Inflammatory macrophage treated with lipopolysaccharide for 4 hours (primary cell): ENCODE data around the gene MATN1.

ENCODE experiments used
- DNase-seq: peaks from one replicate; pipeline ENCODE4 v3.0.0-alpha.2; 2020

The MATN1 gene

DNA sequence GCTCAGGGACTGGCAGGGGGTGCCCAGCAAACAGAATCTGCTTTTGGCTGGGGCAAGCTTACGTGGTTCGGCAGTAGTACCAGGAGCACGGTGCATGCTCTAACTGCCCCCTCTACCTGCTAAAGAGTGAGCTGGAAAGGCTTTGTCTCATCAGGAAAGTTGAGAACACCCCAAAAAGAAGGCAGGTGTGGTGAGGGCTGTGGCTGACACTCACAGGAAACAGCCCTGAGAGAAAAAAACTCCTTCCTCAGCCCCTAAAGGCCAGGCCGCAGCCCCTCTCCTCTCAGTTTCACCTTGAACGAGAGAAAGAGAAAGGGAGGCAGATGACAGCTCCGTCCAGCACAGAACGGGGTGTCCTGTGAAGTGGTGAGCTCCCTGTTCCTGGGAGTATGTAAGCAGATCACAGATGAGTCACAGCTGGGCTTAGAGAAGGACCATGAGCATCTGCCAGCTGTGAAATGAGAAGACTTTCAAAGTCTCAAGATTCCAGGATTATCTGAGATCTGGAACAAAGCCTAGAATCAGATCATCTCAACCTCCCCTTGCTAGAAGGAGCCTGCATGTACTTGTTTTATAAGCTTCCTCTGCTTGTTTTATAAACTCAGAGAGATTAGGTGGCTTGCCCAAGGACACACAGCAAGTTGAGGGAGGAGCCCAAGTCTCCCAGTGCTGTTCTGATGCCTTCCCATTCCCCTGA is 20.8 kb upstream of the MATN1 start:
- peak; percentile 44 for DNase-seq

DNA sequence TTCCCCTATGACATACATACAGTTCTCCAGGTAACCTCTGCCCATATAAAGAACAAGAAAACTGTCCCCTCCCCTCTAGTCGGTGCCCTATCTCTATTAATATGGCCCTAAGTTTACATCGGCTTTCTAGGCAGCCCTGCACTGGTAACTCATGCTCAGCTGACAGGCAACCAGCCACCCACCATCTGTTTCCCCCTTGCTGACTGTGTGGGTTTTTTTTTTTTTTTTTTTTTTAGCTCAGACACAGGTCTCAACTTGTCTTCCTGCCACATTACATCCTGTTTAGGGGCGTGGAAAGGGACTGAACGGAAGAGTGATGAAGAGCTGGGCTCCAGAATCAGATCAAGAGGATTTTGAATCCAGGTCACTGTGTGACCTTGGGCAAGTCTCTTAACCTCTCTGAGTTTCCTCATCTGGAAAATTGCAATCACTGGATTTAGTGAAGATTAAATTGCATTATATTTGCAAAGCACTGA is 20.2 kb upstream of the MATN1 start:
- DNase-seq = peak; percentile 85

DNA sequence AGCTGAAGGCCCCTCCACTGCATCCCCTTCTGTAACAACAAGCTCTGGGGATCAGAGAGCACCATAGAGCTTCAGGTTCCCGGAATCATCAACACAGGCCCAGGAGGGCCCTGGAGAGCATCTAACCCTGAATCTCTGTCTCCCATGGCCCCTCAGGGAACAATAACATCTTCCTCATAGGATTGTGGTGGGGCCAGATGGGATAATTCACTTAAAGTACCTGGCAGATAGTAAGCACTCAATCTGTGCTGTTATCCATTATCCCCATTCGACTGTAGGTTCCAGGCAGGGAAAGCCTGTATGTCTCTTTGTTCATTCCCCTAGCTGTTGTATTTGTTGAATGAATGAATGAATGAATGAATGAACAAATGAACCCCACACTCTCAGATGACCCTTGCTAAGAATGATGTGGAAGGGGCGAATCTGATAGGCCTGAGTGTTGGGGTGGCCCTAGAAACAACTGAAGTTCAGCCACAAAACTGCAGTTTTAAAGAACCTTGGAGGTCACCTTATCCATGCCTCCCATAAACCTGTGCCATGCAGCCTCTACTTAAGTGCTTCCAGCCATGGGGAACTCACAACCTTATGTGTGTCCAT is 19.7 kb upstream of the MATN1 start:
- no peak for DNase-seq

DNA sequence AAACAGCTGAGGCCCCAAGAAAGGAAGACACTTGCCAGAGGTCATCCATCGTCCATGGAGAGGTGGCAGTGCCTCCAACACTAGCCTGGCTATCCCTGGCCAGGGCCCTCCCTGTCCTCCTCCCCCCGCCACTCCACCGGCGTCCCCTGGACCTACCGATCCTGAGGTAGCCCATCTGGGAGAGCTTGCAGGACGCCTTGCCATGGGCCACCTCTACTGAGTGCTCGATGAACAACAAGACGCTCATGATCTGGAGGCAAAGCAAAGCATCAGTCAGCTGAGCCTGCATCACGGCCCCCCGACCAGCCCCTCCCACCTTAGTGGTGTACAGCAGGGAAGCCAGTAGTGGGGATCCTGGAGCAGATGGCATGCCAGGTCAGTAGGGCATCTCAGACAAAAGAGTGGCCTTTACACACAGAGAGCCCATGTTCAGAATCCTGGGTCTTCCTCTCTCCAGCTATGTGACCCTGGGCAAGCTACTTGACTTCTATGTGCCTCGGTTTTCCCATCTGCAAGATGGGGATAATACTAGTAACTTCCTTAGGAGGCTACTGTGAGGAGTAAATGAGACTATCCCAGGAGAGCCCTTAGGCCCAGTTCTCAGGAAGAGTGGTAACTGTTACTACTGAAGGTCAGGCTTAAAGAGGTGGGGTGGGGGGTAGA is 19.0 kb upstream of the MATN1 start:
- no peak for DNase-seq

DNA sequence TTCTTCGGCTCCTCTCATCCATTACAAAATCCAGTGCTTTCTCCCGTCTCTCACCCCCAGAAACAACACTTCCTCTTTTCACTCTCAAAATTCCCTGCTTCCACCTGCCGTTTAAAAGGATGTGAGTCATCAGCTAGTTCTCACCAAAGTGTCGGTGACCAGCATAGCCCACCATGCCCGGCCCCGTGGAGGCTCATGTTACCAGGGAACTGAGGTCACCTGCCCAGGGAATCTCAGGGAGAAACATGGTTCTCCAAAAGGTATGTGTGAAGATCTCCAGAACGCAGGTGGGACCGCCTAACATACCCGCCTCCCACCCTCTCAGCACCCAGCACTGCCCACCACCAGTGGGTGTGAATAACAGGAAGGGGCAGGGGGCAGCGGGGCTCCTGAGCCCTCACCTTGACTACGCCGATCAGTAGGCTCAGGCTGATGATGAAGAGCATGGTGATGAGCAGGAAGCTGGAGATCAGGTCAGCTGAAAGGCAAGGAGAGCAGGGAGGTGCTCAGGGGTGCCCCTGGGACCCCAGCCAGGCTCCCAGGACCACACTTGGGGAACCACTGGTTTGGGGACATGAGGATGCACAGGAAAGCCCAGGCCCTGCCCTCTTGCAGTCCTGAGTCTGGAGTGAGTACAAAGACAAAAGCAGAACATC is 18.0 kb upstream of the MATN1 start:
- DNase-seq = peak; percentile 75

DNA sequence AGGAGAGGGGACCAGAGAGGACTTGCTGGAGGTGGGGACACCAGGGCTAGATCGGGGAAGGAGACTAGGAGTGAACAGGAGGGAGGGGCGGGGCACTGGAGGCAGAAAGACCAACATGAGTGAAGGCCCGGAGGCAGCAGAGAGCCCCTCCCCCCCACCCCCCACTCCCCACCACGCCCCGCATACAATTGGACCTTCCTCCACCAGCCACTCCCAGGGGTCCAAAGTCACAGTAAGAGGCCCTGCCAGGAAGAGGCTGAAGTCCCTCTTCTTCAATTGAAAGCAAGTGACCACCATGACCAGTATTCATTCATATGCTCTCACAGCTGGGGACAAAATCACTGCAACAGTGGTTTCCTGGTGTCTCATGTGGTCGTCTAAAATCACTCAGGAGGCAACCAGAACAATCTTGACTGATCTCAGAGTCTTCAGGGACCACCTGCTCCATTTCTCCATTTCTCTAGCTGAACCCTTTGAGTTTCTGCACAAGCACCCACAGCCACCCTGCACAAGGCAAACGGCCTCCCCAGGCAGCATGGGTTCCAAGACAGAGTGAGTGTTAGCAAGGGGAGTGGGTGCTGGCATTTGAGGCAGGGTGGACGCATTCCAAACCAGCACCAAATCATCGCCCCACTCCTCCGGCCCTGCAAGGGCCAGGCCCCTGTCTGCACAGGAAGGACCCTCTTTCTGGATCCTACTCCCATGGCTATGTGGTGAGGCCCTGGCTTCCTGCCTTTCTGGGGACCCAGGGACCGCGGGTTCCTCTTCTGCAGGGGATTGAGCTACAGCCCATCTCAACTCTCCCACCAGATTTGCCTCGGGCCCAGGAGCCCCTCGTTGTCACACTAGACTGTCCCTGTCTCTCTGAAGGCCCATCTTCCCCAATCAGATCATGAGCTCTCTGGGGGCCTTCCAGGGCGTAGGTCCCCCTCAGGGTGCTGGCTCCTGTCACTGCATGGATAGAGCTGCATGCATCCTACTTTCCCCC is 17.2 kb upstream of the MATN1 start:
- DNase-seq = no peak

DNA sequence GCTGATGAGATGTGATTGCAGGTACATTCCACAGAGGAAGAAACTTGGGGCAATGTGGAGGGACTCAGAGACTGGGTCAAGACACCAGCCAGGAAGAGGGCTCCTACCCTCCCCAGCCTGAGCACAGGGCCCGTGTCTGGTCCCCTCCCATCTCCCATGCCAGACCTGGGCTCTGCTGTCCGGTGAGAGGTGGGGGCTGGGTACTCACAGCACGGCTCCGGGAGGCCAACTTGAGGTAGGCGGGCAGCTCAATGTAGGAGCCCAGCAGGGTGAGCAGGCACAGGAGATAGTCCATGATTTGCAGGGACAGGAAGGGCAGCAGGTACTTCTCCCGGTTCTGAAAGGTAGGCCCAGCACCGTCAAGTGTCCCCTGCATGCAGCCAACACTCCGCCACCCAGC is 16.2 kb upstream of the MATN1 start:
- no peak for DNase-seq

DNA sequence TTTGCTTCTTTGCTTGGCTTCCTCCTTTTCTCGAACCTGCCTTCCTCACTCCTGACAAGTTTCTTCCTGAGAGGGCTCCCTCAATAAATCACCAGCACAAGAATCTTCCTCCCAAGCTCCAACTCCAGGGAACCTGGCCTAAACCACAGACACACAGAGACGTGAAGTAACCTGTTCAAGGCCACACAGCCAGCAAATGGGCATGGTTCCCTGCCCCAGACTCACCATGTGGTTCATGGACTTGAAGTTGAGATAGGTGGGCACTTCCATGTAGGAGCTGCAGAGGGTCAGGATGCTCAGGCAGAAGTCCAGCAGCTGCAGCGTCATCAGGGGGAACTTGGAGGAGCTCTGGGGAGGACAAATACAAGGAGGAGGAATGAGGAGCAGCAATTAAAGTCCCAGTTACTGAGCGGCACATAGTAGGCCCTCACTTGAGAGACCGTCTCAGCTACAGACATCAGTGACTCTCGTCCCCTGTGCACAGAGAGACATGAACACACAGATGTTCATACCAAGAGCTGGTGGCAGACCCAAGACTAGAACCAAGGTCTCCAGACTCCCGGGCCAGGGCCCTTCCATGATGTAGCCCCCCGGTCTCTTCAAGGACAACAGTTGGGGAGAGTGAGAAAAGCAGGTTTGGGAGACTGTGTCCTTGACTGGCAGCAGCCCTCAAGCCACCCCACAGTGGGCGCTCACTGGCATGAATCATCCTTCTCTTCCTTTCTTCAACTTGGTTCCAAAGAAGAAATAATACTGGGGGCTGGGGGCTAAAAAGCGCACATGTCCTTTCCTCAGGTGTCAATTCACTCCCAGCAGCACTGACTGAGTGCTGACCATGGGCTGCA is 15.6 kb upstream of the MATN1 start:
- no peak for DNase-seq

DNA sequence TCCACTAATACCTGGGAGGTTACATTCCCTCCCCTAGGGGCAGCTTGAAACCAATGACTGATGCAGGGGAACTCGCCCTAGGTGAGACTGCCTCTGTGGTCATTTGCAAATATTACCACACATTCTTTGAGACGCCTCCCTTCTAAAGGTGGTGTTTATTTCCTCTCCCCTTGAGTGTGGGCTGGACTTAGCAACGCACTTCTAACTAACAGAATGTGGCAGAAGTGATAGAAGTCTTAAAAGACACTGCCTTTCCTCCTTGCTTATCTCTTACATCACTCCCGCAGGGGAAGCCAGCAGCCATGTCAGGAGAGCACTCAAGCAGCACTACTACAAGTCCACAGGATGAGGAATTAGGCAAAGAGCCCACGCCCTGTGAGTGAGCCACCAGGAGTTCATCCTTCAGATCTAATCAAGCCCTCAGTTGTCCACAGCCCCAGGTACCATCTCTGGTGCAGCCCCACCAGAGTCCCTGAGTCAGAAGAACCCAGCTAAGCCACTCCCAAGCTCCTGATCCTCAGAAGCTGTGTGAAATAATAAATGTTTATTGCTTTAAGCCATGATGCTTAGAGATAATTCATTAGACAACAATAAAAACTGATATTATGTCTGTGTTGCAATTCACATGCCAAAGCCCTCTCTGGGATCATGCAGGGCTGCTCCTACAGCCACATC is 14.8 kb upstream of the MATN1 start:
- DNase-seq = no peak

DNA sequence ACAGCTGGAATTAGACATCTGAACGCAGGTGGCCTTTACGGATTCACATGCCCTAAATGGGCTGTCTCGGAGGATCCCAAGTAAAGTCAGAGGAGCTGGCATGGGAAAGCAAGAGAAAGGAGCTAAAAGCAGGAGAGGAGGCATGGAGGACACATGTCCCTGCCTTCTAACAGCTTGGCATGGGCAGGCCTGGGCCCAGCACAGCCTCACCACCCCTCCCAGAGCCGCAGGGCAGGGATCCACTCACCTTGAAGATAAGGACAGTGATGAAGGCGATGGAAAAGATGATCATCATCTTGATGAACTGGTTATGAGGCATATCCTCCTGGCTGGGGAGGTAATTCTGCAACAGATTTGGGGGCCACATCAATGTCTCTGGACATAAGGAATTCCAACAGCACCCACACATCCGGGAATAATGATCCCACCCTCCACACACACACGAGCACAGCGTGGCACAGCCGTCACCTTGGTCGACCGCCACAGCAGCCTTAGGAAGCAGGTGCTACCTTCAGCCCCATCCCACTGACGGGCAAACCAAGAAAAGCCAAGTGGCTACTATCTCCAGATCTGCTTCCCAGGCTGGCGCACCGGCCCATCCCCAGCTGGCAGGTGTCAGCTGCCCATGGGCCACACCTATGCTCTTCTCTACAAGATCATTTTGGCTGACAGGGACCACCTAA is 14.1 kb upstream of the MATN1 start:
- no peak for DNase-seq

DNA sequence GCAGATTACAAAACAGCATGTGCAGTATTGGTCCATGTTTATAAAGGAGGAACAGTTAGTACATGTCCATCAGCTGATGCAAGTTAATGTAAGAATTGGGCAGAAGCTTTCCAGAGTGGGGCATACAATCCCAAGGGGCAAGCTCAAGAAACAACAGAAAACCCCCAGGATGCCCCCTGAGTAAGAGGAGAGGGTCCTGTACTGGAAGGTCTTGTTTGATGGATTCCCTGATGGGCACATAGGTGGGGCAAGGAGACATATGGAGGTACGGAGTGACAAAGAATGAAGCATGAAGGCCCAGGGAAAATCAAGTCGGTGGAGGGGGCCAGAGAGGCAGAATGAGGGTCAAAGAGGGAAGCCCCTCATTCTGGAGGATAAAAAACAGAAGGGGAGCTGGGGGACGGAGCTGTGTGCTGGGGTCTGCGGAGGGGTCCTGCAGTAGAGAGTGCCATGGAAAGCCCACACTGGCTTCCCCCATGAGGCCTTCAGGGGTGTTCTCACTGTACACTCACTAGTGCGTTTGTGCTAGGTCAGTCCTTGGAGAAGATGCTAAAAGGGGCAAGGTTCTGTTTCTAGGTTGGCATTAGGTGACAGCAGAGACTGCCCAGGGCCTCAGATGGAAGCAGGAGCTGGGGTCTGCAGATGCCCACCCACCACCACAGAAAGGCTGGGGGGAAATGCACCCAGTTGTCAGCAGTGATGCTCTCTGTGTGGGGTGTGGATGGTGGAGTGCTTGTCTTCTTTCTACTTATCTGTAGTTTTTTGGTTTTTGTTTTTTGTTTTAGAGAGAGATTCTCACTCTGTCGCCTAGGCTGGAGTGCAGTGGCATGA is 12.5 kb upstream of the MATN1 start:
- no peak for DNase-seq

DNA sequence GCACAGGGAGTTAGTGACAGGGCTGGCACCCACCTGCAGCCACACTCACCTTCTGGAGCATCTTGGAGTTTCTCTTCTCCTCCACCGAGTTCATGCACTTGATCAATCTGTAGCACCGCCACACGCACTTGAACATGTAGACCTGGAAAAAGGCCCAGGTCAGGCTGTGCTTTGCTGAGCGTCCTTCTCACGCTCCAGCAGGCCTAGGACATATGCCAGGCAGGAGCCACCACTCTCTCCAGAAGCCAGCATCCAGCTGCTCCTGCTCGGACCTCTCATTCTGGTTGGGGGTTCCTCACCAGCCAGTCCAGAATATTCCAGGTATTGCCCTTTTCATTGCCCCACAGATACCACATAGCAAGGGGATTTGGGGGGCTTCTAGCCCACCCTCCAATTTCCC is 11.7 kb upstream of the MATN1 start:
- DNase-seq = no peak

DNA sequence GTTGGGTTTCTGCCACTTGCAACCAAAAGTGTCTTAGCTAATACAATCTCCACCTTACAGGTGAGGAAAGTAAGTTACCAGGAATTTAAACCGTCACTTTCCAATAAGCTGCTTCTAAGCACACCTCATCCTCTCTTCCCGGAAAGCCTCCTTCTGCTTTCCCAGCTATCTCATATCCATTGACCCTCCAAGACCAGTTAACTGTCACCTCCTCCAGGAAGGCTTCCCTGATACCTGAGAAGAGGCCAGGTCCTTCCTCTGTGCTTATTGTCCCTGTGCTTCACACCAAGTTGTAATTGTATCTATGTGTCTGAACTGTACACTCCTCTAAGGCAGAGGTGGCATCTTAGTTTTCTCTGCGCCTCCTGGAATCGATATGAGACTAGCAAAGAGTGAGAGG is 11.2 kb upstream of the MATN1 start:
- no peak for DNase-seq

DNA sequence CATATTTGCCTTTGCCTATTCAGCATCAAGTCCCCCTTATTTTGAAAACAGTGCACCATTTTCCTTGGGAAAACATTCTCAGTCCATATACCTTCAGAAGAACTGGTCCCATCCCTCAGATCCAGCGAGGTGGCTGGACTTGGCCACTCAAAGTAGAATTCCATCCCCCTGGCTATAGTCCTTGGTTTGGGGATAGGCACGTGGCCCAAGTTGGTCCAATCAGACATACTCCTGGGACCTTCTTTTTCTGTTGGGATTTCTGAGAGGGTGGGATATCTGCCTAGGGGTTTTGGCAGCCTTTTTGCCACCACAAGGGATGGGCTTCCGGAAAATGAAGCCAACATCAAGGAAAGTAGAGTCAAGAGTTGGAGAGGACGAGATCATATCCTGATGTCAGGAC is 10.7 kb upstream of the MATN1 start:
- DNase-seq = no peak

DNA sequence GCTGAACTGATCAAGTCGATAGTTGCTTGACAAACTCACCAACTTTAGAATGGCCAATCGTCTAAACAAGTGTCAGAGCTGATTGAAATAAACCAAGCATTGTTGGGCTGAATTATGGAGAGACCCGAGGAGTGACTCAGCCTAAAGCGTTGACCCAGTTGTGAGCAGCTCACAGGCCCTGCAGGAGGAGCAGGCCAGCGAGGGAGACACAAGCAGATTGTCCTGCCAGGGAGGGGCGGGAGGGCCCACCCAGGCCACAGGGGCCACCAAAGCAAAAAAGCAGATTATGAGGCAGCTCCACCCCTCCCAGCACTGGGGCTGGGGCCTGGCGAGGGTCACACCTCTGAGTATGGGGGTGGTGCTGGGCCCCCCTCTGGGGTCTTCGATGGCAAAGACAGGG is 10.1 kb upstream of the MATN1 start:
- DNase-seq = no peak

DNA sequence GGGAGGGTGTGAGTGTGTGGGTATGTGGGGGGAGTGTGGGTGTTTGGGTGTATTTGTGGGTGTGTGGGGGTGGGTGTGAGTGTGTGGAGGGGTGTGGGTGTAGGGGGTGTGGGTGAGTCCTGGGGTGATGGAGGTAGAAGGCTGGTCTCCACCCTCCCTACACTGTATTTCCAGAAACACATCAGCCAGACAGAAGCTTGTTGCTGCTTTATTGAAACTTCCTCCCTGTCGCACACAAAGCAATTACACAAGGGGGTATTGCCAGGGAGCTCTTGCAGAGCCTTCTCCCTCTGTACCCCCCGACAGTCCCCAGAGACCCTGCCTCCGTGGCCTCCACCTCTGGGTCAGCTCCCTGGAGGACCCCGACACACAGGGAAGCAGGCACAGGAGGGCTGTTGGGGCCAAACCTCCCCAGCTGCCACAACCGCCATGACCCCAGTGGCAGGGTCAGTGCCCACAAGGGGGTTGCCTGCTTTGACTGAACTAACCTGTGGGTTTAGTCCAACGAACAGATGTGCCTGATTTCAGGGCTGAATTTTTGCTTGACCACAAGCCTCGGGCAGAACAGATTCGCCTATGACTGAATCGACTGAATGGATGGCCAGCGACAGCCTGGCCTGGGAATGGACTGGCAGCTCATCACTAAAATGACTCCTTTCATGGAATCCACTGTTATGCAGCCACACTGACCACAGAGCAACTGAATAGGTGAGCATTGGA is 9.1 kb upstream of the MATN1 start:
- no peak for DNase-seq

DNA sequence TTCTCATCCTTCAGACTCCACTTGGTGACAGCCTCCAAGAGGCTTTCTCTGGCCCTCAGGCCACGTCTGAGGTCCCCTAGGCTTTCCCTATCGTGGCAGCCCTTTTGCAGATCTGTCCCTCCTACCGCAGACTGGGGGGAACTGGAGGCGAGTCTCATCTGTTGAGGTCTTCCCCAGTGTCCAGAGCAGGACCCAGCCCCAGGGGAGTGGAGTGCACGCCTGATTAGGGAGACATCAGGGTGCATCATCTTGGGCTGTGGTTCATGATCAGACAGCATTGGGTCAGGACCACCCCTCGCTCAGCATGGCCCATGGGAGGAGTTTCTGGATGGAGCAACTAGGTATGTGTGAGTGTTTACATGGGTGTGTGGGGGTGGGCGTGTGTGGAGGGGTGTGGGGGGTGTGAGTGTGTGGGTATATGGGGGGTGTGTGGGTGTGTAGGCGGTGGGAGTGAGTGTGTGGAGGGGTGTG is 8.5 kb upstream of the MATN1 start:
- no peak for DNase-seq

DNA sequence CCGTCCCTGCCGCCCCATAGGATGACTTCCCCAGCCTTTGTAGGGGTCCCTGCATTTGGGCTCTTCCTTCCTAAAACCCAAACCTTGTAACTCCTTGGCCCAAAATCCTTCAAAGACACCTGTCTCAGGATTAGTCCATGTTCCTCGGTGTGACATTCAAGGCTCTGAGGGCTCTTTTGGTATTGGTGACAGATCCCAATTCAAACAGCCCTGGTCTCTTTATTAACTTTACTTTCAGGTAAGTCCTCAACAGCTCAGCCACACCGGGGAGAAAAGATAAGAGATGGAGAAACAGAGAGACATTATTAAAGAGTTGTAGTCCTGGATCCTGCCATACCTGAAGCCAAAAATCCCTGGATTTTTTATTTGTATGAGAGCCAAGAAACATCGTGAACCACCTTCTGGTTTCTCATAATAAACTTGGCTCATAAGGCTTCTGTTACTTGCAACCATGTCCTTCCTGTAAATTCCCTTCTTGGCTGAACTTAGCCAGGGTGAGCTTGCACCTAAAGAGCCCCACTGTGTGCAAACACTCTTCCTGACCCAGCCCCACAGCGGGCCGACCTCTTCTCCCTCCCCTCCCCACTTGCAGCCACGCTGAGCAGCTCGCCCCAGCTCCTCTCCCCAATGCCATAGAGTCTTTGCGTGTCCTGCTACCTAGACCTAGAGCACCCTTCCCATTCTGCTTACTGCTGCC is 7.9 kb upstream of the MATN1 start:
- no peak for DNase-seq
